ENCODE measurements around the gene GDE1.

DNA sequence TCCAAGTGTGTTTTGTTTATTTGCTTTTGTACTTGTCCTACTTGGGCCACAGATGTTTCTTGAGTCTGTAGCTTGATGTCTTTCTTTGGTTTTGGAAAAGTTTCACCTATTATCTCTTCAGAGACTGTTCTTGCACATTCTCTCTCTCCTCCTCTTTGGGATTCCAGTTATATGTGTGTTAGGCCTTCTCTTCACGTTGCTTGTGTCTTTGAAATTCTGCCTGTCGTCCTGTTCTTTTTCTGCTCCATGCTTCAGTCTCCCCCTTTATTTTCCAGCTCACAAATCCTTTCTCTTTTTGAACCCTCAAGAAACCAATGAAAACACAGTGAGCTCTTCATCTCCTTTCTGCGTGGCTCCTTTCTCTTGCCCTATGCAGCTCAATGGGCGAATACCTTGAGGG, 41.5 kb upstream of the GDE1 start:
- TF ChIP-seq, protein P1, sequence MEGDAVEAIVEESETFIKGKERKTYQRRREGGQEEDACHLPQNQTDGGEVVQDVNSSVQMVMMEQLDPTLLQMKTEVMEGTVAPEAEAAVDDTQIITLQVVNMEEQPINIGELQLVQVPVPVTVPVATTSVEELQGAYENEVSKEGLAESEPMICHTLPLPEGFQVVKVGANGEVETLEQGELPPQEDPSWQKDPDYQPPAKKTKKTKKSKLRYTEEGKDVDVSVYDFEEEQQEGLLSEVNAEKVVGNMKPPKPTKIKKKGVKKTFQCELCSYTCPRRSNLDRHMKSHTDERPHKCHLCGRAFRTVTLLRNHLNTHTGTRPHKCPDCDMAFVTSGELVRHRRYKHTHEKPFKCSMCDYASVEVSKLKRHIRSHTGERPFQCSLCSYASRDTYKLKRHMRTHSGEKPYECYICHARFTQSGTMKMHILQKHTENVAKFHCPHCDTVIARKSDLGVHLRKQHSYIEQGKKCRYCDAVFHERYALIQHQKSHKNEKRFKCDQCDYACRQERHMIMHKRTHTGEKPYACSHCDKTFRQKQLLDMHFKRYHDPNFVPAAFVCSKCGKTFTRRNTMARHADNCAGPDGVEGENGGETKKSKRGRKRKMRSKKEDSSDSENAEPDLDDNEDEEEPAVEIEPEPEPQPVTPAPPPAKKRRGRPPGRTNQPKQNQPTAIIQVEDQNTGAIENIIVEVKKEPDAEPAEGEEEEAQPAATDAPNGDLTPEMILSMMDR (conservative IDR thresholded peaks at IDR 0.05 in 1 of 2, IDR thresholded peaks at IDR 0.05 in 1 of 2; ENCODE audit: low read depth in 1 of 2, low read length in 2 of 2): no peak
- TF ChIP-seq EZH2 (IDR thresholded peaks at IDR 0.05; ENCODE audit: low read length, missing control alignments): no peak

Measured in fibroblast of lung (primary cell).